ENCODE data around the gene TMEM185A.
"Not testable (repeated sequence)": the region's sequence is repeated elsewhere in the genome, so short reads cannot be mapped to it uniquely, and the experiment has no call there.

TMEM185A gene

GRCh38 chrX:149628768-149629167 is 2.8 kb downstream of the TMEM185A start:
- no peak overlapping the region for H3K27ac ChIP-seq (ENCODE audit: low read depth, low read length)

GRCh38 chrX:149628280-149628679 is 3.3 kb downstream of the TMEM185A start:
- Histone ChIP-seq H3K27me3 (ENCODE audit: control insufficient read depth in 5 of 5, insufficient read depth in 4 of 5, low read length in 5 of 5) (no peaks in the 10 kb centered on the region), H3K9ac (ENCODE audit: low read length in 5 of 5) (no peak overlapping the region), H3K27ac (ENCODE audit: low read depth, low read length) (no peak overlapping the region), H3K9me3 (ENCODE audit: control insufficient read depth in 5 of 5, low read length in 5 of 5) (peaks cover 0 to 2% (median 0%) of the 10 kb centered on the region in 5 donors), H3K36me3 (ENCODE audit: control insufficient read depth in 5 of 5, insufficient read depth in 5 of 5, low read length in 5 of 5) (no peaks in the 10 kb centered on the region), H3K4me3 (ENCODE audit: low read depth in 1 of 5, low read length in 5 of 5) (no peak overlapping the region), H3K4me1 (ENCODE audit: control insufficient read depth in 5 of 5, insufficient read depth in 5 of 5, low read length in 5 of 5) (peaks cover 0 to 20% (median 13%) of the 10 kb centered on the region in 5 donors)

More at GRCh38 chrX:149628768-149629167, 2.8 kb downstream of the TMEM185A start:
- Histone ChIP-seq H3K9me3 (ENCODE audit: control insufficient read depth in 5 of 5, low read length in 5 of 5) (peaks cover 0 to 2% (median 0%) of the 10 kb centered on the region in 5 donors), H3K27me3 (ENCODE audit: control insufficient read depth in 5 of 5, insufficient read depth in 4 of 5, low read length in 5 of 5) (peaks cover 0 to 5% (median 0%) of the 10 kb centered on the region in 5 donors), H3K9ac (ENCODE audit: low read length in 5 of 5) (no peak overlapping the region), H3K4me1 (ENCODE audit: control insufficient read depth in 5 of 5, insufficient read depth in 5 of 5, low read length in 5 of 5) (peaks cover 0 to 20% (median 13%) of the 10 kb centered on the region in 5 donors), H3K4me3 (ENCODE audit: low read depth in 1 of 5, low read length in 5 of 5) (no peak overlapping the region), H3K36me3 (ENCODE audit: control insufficient read depth in 5 of 5, insufficient read depth in 5 of 5, low read length in 5 of 5) (no peaks in the 10 kb centered on the region)

GRCh38 chrX:149626829-149627228 is 4.8 kb downstream of the TMEM185A start:
- not testable (repeated sequence) for H3K9me3 ChIP-seq (ENCODE audit: control insufficient read depth in 5 of 5, low read length in 5 of 5); H3K4me3 ChIP-seq (ENCODE audit: low read depth in 1 of 5, low read length in 5 of 5); H3K36me3 ChIP-seq (ENCODE audit: control insufficient read depth in 5 of 5, insufficient read depth in 5 of 5, low read length in 5 of 5); H3K27me3 ChIP-seq (ENCODE audit: control insufficient read depth in 5 of 5, insufficient read depth in 4 of 5, low read length in 5 of 5); H3K9ac ChIP-seq (ENCODE audit: low read length in 5 of 5); H3K27ac ChIP-seq (ENCODE audit: low read depth, low read length)
- peaks cover 0 to 15% (median 9%) of the 10 kb centered on the region in 5 donors for H3K4me1 ChIP-seq (ENCODE audit: control insufficient read depth in 5 of 5, insufficient read depth in 5 of 5, low read length in 5 of 5)

GRCh38 chrX:149619662-149620061 is 11.9 kb downstream of the TMEM185A start:
- not testable (repeated sequence) for H3K4me1 ChIP-seq (ENCODE audit: control insufficient read depth in 5 of 5, insufficient read depth in 5 of 5, low read length in 5 of 5)

GRCh38 chrX:149618871-149619270 is 12.7 kb downstream of the TMEM185A start:
- Histone ChIP-seq H3K36me3 (ENCODE audit: control insufficient read depth in 5 of 5, insufficient read depth in 5 of 5, low read length in 5 of 5) (no peaks in the 10 kb centered on the region), H3K4me3 (ENCODE audit: low read depth in 1 of 5, low read length in 5 of 5) (no peak overlapping the region), H3K4me1 (ENCODE audit: control insufficient read depth in 5 of 5, insufficient read depth in 5 of 5, low read length in 5 of 5) (no peaks in the 10 kb centered on the region), H3K9me3 (ENCODE audit: control insufficient read depth in 5 of 5, low read length in 5 of 5) (no peaks in the 10 kb centered on the region), H3K27ac (ENCODE audit: low read depth, low read length) (no peak overlapping the region), H3K27me3 (ENCODE audit: control insufficient read depth in 5 of 5, insufficient read depth in 4 of 5, low read length in 5 of 5) (no peaks in the 10 kb centered on the region), H3K9ac (ENCODE audit: low read length in 5 of 5) (no peak overlapping the region)

More at GRCh38 chrX:149619662-149620061, 11.9 kb downstream of the TMEM185A start:
- H3K36me3 ChIP-seq (ENCODE audit: control insufficient read depth in 5 of 5, insufficient read depth in 5 of 5, low read length in 5 of 5); H3K9ac ChIP-seq (ENCODE audit: low read length in 5 of 5); H3K9me3 ChIP-seq (ENCODE audit: control insufficient read depth in 5 of 5, low read length in 5 of 5); H3K27ac ChIP-seq (ENCODE audit: low read depth, low read length); H3K4me3 ChIP-seq (ENCODE audit: low read depth in 1 of 5, low read length in 5 of 5); H3K27me3 ChIP-seq (ENCODE audit: control insufficient read depth in 5 of 5, insufficient read depth in 4 of 5, low read length in 5 of 5): not testable (repeated sequence)

DNA sequence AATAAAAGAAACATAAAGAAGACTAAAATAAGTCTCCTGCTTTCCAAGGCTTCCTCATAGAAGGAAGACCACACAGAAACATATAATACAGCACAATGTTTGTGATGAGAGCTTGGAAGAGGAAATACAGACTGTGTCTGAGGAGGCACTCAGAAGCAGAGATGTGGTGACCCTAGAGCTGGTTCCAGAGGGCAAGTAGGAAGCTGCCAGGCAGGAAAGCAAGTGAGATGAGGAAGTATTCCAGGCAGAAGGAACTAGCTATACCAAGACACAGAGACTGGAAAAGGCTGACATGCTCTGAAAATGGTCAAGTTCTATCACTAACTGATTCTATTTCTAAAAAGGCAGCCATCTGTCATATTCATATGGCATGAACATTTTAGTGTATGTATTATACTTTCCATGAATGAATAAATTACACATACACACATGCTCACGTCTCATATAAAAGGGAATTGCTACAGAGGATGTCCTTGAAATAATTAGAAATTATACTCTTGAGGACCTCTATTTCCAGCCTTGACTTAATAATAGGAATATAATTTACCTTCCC is 19.9 kb downstream of the TMEM185A start:
- Histone ChIP-seq H3K4me3 (ENCODE audit: low read depth in 1 of 5, low read length in 5 of 5) (no peak overlapping the region), H3K36me3 (ENCODE audit: control insufficient read depth in 5 of 5, insufficient read depth in 5 of 5, low read length in 5 of 5) (peaks cover 0 to 13% (median 8%) of the 10 kb centered on the region in 5 donors), H3K27me3 (ENCODE audit: control insufficient read depth in 5 of 5, insufficient read depth in 4 of 5, low read length in 5 of 5) (peaks cover 0 to 5% (median 0%) of the 10 kb centered on the region in 5 donors), H3K4me1 (ENCODE audit: control insufficient read depth in 5 of 5, insufficient read depth in 5 of 5, low read length in 5 of 5) (no peaks in the 10 kb centered on the region), H3K27ac (ENCODE audit: low read depth, low read length) (no peak overlapping the region), H3K9me3 (ENCODE audit: control insufficient read depth in 5 of 5, low read length in 5 of 5) (peaks cover 0 to 8% (median 0%) of the 10 kb centered on the region in 5 donors), H3K9ac (ENCODE audit: low read length in 5 of 5) (no peak overlapping the region)

- Histone ChIP-seq H3K36me3 (ENCODE audit: control insufficient read depth in 5 of 5, insufficient read depth in 5 of 5, low read length in 5 of 5) (peaks cover 0 to 20% (median 13%) of the 10 kb centered on the region in 5 donors), H3K27me3 (ENCODE audit: control insufficient read depth in 5 of 5, insufficient read depth in 4 of 5, low read length in 5 of 5) (peaks cover 0 to 5% (median 0%) of the 10 kb centered on the region in 5 donors)
These were observed 21.1 kb downstream of the TMEM185A start for GRCh38 chrX:149610511-149610910.

GRCh38 chrX:149607699-149608098 is 23.9 kb downstream of the TMEM185A start:
- no peak overlapping the region for H3K4me3 ChIP-seq (ENCODE audit: low read depth in 1 of 5, low read length in 5 of 5)
- H3K9me3 ChIP-seq (ENCODE audit: control insufficient read depth in 5 of 5, low read length in 5 of 5), result peaks cover 0 to 3% (median 0%) of the 10 kb centered on the region in 5 donors
- H3K4me1 ChIP-seq (ENCODE audit: control insufficient read depth in 5 of 5, insufficient read depth in 5 of 5, low read length in 5 of 5), result no peaks in the 10 kb centered on the region
- peaks cover 0 to 27% (median 17%) of the 10 kb centered on the region in 5 donors for H3K36me3 ChIP-seq (ENCODE audit: control insufficient read depth in 5 of 5, insufficient read depth in 5 of 5, low read length in 5 of 5)
- H3K9ac ChIP-seq (ENCODE audit: low read length in 5 of 5), result no peak overlapping the region
- H3K27me3 ChIP-seq (ENCODE audit: control insufficient read depth in 5 of 5, insufficient read depth in 4 of 5, low read length in 5 of 5), result peaks cover 0 to 7% (median 0%) of the 10 kb centered on the region in 5 donors
- H3K27ac ChIP-seq (ENCODE audit: low read depth, low read length), result no peak overlapping the region

More at GRCh38 chrX:149610511-149610910, 21.1 kb downstream of the TMEM185A start:
- Histone ChIP-seq H3K9ac (ENCODE audit: low read length in 5 of 5) (no peak overlapping the region), H3K4me3 (ENCODE audit: low read depth in 1 of 5, low read length in 5 of 5) (no peak overlapping the region), H3K9me3 (ENCODE audit: control insufficient read depth in 5 of 5, low read length in 5 of 5) (peaks cover 0 to 8% (median 0%) of the 10 kb centered on the region in 5 donors), H3K27ac (ENCODE audit: low read depth, low read length) (no peak overlapping the region), H3K4me1 (ENCODE audit: control insufficient read depth in 5 of 5, insufficient read depth in 5 of 5, low read length in 5 of 5) (no peaks in the 10 kb centered on the region)

DNA sequence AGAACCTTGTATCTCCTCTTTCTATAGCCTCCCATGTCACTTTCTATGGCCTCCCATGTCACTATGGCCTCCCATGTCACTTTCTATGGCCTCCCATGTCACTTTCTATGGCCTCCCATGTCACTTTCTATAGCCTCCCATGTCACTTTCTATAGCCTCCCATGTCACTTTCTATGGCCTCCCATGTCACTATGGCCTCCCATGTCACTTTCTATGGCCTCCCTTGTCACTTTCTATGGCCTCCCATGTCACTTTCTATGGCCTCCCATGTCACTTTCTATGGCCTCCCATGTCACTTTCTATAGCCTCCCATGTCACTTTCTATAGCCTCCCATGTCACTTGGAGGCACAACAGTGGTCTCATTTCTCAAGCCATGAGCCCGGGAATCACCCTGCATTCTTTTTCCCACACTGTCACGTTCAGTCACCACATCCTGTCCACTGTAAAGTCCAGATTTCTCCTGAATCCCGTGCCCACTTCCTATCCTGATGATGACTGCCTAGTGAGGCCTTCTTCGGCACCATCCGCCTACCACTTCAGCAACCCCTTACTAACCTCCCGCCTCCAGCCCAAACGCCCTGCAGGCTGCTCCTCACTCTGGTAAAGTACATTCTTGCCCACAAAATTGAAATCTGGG is 26.2 kb downstream of the TMEM185A start:
- H3K27me3 ChIP-seq (ENCODE audit: control insufficient read depth in 5 of 5, insufficient read depth in 4 of 5, low read length in 5 of 5); H3K9ac ChIP-seq (ENCODE audit: low read length in 5 of 5); H3K9me3 ChIP-seq (ENCODE audit: control insufficient read depth in 5 of 5, low read length in 5 of 5); H3K4me1 ChIP-seq (ENCODE audit: control insufficient read depth in 5 of 5, insufficient read depth in 5 of 5, low read length in 5 of 5); H3K27ac ChIP-seq (ENCODE audit: low read depth, low read length); H3K4me3 ChIP-seq (ENCODE audit: low read depth in 1 of 5, low read length in 5 of 5): not testable (repeated sequence)
- H3K36me3 ChIP-seq (ENCODE audit: control insufficient read depth in 5 of 5, insufficient read depth in 5 of 5, low read length in 5 of 5), result peaks cover 0 to 31% (median 17%) of the 10 kb centered on the region in 5 donors

GRCh38 chrX:149598603-149599002 is 33.0 kb downstream of the TMEM185A start:
- not testable (repeated sequence) for H3K9me3 ChIP-seq (ENCODE audit: control insufficient read depth in 5 of 5, low read length in 5 of 5); H3K4me3 ChIP-seq (ENCODE audit: low read depth in 1 of 5, low read length in 5 of 5); H3K27ac ChIP-seq (ENCODE audit: low read depth, low read length); H3K4me1 ChIP-seq (ENCODE audit: control insufficient read depth in 5 of 5, insufficient read depth in 5 of 5, low read length in 5 of 5); H3K27me3 ChIP-seq (ENCODE audit: control insufficient read depth in 5 of 5, insufficient read depth in 4 of 5, low read length in 5 of 5); H3K36me3 ChIP-seq (ENCODE audit: control insufficient read depth in 5 of 5, insufficient read depth in 5 of 5, low read length in 5 of 5); H3K9ac ChIP-seq (ENCODE audit: low read length in 5 of 5)
